ENCODE results near the gene GPR137. TPM values are rescaled to one million over a fixed set of nuclear protein-coding genes. Genes with fewer than 3 reads are reported as not detected.

GPR137 gene
- total RNA-seq, 1 donor from 2014 or later = 24.8 TPM

DNA sequence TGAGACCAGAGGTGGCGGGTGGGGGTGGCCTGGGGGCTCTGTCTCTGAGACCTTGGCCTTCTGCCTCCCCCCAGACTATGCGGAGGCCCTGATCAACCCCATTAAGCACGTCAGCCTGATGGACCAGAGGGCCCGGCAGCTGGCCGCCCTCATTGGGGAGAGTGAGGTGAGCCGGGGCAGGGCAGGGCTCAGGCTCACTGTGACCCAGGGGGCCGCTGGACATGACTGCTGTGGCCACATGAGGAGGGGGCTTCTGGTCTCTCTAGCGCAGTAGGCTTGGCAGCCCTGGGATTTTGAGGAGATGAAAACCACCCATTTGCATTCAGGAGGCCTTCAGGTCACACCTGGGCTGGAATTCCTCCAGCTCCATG is 21.7 kb upstream of the GPR137 start:
- H3K4me3 ChIP-seq (ENCODE audit: low read depth, low read length) = no peak overlapping the region
- TF ChIP-seq, protein P1, sequence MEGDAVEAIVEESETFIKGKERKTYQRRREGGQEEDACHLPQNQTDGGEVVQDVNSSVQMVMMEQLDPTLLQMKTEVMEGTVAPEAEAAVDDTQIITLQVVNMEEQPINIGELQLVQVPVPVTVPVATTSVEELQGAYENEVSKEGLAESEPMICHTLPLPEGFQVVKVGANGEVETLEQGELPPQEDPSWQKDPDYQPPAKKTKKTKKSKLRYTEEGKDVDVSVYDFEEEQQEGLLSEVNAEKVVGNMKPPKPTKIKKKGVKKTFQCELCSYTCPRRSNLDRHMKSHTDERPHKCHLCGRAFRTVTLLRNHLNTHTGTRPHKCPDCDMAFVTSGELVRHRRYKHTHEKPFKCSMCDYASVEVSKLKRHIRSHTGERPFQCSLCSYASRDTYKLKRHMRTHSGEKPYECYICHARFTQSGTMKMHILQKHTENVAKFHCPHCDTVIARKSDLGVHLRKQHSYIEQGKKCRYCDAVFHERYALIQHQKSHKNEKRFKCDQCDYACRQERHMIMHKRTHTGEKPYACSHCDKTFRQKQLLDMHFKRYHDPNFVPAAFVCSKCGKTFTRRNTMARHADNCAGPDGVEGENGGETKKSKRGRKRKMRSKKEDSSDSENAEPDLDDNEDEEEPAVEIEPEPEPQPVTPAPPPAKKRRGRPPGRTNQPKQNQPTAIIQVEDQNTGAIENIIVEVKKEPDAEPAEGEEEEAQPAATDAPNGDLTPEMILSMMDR (conservative IDR thresholded peaks at IDR 0.05; ENCODE audit: low read depth, low read length) = no peak
- no peak for DNase-seq (ENCODE audit: low read depth)

DNA sequence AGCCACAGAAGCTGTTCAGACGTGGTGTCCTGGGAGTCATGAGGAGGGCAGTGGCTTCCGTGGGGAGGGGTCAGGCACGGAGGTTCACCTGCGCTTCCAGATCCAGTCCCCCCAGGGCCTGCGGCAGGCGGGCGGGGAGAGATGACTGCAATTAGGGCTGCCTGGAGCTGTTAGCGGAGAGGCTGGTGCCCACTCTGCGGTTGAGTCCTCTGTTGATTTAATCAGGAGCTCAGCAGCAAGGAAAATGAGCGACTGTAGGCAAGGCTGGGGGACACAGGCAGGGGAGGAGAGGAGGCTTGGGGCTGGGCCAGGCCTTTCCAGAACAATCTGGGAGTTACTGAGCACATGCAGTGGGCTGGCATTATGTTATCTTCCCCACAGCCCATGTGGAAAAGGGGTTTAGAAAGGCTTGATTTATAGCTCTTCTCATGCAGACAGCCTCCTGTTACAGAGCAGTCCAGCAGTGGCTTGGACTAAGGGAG is 21.2 kb upstream of the GPR137 start:
- no peak overlapping the region for H3K4me3 ChIP-seq (ENCODE audit: low read depth, low read length)
- DNase-seq (ENCODE audit: low read depth) = no peak
- TF ChIP-seq, protein P1 (conservative IDR thresholded peaks at IDR 0.05; ENCODE audit: low read depth, low read length) = no peak

DNA sequence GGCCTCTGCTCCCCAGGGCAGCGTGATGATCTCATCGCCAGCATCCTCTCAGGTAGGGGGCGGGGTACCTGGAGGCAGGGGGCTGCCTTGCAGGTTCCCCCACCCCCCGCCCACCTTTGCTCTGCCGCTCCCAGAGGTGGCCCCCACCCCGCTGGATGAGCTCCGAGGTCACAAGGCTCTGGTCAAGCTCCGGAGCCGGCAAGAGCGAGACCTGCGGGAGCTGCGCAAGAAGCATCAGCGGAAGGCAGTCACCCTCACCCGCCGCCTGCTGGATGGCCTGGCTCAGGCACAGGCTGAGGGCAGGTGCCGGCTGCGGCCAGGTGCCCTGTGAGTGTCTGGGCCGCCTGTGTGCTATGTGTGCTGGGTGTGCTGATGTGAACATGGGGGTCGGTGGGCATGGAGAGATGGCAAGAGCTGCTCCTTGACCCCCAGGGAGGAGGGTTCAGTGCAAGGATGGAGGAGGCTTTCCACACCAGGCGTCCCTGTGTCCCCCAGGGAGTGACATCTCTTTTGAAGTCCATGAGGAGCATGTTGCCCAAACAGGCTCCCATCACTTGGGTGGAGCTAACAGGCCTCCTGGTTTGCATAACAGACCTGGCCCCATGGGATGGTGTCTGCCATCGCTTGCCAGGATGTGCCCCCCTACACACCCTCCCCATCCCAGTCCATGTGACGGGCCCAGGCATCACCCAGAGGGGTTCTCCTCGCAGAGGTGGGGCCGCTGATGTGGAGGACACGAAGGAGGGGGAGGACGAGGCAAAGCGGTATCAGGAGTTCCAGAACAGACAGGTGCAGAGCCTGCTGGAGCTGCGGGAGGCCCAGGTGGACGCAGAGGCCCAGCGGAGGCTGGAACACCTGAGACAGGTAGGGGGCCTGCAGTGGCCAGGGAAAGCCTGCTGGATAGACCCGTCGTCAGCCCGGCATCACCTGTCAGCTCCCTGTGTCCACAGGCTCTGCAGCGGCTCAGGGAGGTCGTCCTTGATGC is 20.2 kb upstream of the GPR137 start:
- TF ChIP-seq, protein P1 (conservative IDR thresholded peaks at IDR 0.05; ENCODE audit: low read depth, low read length) = no peak
- DNase-seq (ENCODE audit: low read depth) = no peak

DNA sequence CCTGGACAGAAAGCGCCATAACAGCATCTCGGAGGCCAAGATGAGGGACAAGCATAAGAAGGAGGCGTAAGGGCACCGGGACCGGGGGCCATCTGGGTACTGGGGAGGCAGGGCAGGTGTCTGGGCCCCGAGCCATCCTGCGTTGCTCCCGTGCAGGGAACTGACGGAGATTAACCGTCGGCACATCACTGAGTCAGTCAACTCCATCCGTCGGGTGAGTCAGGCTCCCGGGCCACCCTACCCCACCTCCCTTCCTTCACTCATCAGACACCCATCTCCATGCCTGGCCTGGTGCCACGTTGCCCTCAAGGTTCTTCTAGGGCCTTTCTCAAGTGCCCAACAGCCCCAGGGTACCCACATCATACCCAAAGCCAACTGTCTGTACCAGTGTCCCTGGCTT is 19.3 kb upstream of the GPR137 start:
- H3K4me3 ChIP-seq (ENCODE audit: low read depth, low read length) = no peak overlapping the region
- TF ChIP-seq, protein P1 (conservative IDR thresholded peaks at IDR 0.05; ENCODE audit: low read depth, low read length) = no peak
- no peak for DNase-seq (ENCODE audit: low read depth)

More for the DNA sequence above, 20.2 kb upstream of the GPR137 start:
- no peak overlapping the region for H3K4me3 ChIP-seq (ENCODE audit: low read depth, low read length)

DNA sequence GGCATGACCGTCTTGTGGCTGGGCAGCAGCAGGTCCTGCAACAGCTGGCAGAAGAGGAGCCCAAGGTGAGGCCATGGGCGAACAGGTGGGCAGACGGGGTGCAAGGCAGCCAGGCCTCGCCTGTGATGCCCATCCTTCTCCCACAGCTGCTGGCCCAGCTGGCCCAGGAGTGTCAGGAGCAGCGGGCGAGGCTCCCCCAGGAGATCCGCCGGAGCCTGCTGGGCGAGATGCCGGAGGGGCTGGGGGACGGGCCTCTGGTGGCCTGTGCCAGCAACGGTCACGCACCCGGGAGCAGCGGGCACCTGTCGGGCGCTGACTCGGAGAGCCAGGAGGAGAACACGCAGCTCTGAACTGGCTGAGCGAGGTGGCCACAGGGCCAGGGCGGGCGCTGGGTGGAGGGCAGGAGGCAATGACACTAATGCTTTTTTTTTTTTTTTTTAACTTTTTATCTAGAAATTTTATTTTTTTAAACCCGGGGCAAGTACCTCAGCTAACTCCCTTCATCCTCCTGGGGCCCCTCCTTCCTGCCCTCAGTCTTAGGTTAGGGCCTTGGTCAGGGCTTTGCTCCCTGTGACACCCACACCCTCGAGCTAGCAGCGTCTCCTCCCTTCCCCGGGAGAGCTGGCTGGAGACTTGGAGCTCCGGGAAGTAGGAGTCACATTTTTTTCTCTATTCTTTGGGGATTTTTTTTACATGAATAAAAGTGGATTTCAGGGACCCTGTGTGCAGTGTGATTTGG is 18.3 kb upstream of the GPR137 start:
- TF ChIP-seq, protein P1 (conservative IDR thresholded peaks at IDR 0.05; ENCODE audit: low read depth, low read length) = no peak
- H3K4me3 ChIP-seq (ENCODE audit: low read depth, low read length) = no peak overlapping the region
- DNase-seq (ENCODE audit: low read depth) = no peak

DNA sequence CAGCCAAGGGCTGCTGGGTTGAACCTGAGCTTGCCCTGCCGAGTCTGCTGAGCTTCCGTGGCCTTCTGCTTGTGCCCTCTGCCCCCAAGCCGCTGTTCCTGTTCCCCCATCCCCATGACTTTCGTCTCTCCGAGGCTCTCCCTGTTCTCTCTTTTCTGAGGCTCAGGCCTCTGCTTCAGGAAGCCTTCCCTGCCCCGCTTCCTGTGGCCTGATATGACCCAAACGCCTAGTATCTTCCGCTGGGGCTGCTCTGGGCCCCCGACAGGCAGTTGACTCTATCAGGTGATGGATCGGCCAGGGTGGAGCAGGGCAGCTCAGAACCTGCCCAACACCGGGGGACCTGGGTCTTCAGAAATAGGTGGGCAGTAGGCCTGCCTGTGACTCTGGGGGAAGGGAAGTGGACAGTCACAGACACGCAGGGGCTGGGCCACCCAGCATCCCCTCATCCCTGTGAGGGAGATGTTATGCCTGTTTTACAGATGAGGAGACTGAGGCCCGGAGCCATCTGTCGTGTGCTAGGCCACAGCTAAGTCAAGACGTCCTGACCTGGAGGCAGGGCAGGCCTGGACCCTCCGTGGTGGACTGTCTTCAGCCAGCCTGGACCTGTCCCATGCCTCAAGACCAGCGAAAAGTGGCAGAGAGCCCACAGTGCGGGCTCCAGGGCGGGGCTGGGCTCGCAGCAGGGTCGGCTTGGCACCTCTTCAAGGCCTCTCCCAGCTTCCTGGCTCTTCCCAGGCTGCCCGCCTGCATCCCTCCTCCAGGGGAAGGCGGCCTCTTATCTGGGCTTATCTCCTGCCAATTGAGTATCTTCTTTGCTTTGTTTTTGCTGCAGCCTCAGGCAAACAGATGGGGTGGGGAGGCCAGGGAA is 17.4 kb upstream of the GPR137 start:
- peak overlapping the region; percentile 80 for H3K4me3 ChIP-seq (ENCODE audit: low read depth, low read length)
- no peak for DNase-seq (ENCODE audit: low read depth)
- TF ChIP-seq, protein P1 (conservative IDR thresholded peaks at IDR 0.05; ENCODE audit: low read depth, low read length) = no peak
